Measurements from ENCODE around the gene PRKAG2.

PRKAG2 gene

DNA sequence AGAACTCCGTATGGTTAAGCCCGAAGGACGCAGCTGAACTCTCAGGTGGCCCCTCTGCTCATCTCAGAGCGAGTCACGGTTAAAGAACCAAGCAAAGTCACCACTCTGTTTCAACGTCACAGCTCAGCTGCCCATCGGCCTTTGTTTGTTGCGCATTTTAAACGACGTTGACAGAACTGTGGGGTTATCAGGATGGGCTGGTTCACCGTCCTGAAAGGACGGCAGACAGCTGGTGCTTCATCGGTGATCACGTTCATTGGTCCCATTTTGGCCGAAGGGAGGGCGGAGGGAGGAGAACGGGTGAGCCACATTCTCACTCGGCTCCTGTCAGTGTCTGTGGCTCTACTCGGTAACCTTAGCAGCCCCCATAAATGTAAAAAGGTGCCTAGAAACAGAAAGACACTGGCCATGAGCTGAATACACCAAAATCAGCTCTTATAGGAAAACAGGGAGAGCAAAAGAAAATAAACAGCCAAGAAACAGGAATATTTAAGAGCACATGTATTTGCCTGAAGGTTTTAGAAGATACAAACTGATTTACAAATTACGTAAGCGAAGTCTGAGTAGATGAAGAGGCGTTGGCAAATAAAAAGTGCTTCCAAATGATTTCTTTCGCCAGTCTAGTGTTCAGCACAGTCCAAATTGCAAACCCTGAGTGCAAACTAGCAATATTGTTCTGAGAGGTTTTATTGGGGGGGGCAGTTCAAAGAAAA, 8.4 kb downstream of the PRKAG2 start:
- TF ChIP-seq, protein P1, sequence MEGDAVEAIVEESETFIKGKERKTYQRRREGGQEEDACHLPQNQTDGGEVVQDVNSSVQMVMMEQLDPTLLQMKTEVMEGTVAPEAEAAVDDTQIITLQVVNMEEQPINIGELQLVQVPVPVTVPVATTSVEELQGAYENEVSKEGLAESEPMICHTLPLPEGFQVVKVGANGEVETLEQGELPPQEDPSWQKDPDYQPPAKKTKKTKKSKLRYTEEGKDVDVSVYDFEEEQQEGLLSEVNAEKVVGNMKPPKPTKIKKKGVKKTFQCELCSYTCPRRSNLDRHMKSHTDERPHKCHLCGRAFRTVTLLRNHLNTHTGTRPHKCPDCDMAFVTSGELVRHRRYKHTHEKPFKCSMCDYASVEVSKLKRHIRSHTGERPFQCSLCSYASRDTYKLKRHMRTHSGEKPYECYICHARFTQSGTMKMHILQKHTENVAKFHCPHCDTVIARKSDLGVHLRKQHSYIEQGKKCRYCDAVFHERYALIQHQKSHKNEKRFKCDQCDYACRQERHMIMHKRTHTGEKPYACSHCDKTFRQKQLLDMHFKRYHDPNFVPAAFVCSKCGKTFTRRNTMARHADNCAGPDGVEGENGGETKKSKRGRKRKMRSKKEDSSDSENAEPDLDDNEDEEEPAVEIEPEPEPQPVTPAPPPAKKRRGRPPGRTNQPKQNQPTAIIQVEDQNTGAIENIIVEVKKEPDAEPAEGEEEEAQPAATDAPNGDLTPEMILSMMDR (IDR thresholded peaks at IDR 0.05): no peak
- no peak for TF ChIP-seq ZFX (IDR thresholded peaks at IDR 0.05; ENCODE audit: borderline replicate concordance)
- no peak overlapping the region for H3K27ac ChIP-seq

DNA sequence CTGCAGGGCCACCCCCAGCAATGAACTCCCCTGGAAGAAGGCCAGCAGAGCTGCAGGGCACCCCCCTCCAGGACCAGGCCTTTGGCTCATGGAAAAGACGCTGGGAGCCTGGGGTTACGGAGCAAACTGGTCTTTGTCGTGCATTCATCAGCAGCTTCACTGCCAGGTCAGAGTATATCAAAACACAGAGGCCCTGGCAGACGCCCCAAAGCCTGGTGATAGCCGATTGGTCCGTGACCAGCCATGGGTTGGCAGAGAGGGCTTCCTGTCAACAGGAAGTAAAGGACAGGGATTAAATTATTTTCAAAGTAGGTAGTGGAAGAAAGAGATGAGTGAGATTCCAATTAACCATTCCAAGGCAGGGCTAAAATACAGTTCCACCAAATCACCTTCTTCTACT, 9.0 kb downstream of the PRKAG2 start:
- TF ChIP-seq ZFX (IDR thresholded peaks at IDR 0.05; ENCODE audit: borderline replicate concordance): no peak
- TF ChIP-seq, protein P1 (IDR thresholded peaks at IDR 0.05): no peak

DNA sequence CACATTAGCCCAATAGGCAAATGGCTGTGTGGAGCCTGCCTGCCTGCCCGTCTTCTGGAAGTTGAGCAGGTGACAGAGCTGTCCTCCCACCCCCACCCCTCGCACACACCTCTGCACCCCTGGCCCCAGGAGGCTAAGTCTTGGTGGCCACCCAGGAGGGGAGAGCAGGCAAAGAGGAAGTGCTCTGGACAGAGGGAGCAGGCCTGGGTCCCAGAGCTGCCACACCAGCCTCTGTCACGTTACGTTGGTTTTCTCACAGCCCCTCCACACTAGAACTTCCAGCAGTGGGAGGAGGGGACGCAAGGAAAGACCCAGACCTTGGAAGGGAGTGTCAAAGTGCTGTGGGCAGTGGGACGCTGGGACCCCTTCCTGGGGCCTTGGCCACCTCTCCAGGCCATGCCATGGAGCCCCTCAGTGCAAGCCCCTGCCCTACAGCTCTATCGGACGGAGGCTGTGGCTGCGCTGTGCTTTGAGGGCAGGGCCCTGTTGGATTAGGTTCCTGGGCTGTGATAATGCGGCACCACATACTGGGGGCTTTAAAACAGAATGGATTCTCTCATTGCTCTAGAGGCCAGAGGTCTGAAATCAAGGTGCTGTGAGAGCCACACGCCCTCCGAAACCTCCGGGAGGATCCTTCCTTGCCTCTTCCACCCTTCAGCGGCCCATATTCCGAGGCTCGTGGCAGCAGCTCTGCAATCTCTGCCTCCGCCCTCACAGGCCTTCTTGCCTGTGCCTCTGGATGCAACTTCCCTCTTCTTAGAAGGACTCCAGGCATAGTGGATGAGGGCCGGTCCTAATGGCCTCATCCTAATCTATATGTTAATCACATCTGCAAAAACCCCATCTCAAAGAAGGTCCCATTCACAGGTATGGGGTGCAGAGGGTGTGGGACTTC, 9.9 kb downstream of the PRKAG2 start:
- no peak overlapping the region for H3K27ac ChIP-seq
- TF ChIP-seq ZFX (IDR thresholded peaks at IDR 0.05; ENCODE audit: borderline replicate concordance): no peak
- TF ChIP-seq, protein P1 (IDR thresholded peaks at IDR 0.05): no peak

More for the DNA sequence above, 9.0 kb downstream of the PRKAG2 start:
- no peak overlapping the region for H3K27ac ChIP-seq

DNA sequence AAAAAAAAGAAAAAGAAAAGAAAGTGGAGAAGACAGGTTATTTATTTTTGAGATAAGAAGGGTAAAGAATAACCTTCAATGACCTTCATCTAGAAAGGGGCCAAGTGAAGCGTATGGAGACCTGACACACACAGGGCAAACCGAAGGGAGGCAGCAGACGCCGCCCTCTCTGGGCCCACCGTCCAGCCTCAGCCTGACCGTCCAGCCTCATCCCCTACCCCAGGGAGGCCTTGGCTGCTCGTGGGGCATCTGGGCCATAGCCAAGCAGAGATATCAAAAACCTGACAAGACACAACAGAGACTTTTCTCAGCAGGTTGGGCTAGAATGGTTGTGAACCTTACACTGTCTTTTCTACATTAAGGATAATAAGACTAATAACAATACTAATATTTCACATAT, 10.9 kb downstream of the PRKAG2 start:
- no peak for TF ChIP-seq ZFX (IDR thresholded peaks at IDR 0.05; ENCODE audit: borderline replicate concordance)
- TF ChIP-seq, protein P1 (IDR thresholded peaks at IDR 0.05): no peak
- H3K27ac ChIP-seq: no peak overlapping the region

DNA sequence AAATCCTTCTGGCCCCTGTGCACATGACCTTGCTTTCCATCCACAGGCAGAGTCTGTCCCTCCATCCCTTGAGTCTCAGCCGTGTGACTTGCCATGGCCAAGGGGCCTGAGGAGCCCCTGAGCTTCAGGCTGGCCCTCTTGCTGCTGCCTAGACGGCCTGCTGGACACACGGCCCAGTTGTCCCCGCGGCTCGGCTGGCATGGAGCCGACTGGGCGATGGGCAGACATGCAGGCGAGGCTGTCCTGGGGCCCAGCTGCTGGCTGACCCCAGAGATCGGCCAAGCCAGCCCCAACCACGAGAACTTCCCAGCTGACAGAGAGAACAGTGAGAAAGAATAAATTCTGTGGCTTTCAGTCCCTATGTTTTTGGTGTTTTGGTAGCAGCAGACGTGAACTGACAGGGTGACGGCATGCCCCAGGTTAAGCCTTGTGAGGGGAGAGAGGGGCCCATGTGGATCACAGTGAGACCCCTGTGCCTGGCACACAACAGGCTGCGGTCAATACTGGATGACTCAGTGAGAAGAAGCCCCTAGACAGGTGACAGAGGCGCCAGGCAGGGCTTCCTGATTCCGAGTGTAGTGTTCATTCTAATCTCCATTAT, 11.7 kb downstream of the PRKAG2 start:
- no peak overlapping the region for H3K27ac ChIP-seq

DNA sequence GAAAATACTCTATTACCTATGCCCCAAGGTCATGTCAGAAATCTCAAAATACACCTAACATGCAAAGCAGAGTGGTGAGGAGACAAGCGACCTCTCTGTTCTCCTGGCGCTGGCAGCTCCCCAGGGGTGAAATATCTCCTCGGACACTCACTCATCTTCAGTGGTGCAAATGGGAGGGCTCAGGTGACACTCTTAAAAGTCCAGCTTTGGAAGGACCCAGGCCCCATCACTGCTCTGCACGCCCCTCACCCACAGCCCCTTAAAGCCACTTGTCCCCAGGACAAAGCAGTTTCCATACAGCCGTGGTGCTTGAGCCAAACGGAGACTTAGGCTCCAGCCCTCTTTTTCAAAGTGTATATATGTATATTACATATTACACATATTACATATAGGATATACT, 12.4 kb downstream of the PRKAG2 start:
- no peak for TF ChIP-seq ZFX (IDR thresholded peaks at IDR 0.05; ENCODE audit: borderline replicate concordance)
- TF ChIP-seq, protein P1 (IDR thresholded peaks at IDR 0.05): no peak
- H3K27ac ChIP-seq: no peak overlapping the region

More for the DNA sequence above, 11.7 kb downstream of the PRKAG2 start:
- TF ChIP-seq ZFX (IDR thresholded peaks at IDR 0.05; ENCODE audit: borderline replicate concordance): no peak
- TF ChIP-seq, protein P1 (IDR thresholded peaks at IDR 0.05): no peak
